ENCODE results near the gene JUND.

JUND gene

DNA sequence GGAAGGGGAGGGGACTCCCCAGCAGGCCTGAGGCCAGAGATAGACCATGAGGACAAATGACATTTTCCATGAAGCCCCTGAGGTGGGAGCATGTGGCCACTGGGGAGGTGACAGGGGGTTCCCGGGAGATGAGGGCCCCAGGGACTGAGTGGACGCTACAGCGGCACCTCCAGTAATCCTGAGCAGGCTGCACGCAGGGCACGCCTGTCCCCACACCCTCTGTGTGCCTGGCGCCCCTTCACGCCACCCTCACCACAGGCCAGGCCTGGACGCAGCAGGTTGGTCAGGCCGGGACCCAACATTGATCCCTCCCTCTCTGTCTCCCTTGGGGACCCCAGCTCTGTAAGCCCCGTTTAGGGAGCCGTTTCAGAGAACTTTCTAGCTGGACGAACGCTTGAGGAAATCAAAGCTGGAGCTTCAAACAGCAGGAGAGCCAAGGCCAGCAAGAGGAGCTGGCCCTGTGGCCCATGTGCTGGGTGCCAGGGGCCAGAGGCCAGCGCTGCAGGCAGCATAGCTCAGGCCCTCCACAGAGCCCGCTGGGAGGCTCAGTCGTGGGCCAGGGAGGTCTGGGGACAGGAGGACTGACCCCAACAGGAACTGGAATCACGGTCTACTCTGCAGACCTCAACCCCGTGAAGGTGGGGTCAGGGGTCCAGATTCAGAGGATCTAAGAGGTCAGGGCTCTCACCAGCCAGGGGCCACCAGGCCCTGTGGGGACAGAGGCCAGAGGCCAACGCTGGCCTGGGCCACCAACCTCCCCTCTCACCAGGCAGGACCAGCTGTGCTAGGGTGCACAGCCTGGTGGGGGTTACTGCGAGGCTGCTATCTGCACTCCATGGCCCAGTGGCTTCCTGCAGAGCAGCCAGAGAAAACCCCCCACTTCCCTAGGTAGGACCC, 26.9 kb upstream of the JUND start:
- no peak for DNase-seq

DNA sequence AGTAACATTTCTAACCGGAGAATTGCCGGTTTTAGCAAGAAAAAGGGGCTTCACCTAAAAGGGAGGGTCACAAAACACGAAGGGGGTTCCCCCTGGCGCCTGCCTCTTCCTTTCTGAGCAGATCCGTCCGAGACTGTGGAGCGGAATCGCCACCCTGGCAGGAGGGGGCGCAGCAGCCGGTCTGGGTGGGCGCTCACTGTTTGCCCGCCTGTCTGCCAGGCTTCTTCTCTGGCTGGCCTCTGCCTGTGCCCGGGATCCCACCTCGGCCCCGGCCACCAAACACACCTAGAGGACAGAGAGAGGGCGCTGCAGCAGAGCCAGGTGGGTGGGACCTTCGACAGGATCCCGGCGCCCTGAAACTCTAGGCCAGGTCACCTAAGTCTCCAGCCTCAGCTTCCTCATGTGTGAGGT, 25.9 kb upstream of the JUND start:
- DNase-seq: no peak

GRCh38 chr19:18306888-18307260, 25.5 kb upstream of the JUND start:
- DNase-seq: no peak

DNA sequence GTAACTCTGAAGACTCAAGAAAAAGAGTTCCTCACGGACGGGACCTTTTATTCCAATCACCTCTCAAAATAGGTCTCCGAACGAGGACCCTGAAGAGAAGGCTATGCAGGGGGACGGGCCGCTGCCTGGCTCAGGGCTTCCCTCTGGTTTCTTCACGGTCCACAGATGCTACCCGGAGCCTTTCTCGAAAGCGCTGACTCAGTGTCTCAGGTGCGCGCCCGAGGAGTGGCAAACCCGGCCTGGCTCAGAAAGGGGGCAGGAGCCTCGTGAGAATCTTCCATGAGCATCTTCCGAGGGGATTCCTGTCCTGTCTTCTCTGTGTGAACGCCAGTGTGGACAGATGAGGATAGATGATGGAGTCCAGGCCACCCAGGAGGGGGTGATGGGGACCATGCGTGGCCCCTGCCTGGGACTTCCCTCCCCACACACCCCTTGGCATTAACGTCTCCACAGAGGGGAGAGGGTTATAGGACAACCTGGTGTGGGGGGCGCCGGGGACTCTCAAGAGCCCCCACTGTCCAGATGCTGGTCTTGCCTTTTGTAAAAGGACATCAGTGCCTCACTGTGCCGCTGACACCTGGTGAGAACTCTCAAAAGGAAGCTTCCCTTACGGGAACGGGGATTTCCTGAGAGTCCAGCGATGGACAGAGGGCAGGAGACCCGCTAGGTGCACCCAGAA, 24.9 kb upstream of the JUND start:
- DNase-seq: peak; percentile 48

DNA sequence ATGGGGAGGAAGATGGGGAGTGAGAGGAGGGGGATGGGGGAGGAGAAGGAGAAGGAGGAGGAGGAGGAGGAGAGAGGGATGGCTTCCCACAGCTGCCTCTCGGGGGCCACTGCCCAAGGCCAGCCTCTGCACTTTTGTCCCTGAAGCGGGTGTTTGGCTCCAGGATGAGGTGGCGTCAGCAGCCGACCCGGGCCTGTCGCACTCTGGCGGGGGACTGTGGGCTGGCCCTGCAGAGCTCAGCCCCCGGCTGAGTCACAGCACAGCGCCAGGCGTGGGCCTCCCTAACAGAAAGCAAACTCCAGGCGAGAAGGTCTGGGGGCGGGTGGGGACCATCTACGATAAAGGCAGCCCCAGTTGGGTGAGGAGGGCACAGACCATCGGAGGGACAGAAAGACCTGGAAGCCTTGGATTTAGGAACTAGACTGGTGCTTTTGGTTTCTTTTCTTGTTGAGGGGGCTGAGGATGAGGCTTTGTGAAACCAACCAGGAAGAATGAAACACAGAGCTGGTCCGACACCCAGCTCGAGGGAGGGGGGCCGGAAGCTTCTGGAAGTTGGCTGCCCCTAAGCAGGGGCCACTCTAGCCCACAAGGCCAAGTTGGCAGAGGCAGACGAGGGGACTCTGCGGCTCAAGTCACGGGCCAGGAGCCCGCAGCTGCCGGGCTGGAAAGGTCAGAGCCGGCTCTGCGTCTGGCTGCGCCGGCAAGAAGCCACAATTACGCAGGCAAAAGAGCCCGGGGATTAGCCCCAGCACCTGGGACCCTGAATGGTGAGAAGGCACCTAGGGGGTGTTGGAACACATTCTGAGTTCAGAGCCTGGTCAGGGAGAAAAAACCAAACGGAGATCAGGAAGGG, 23.3 kb upstream of the JUND start:
- peak; percentile 81 for DNase-seq

- DNase-seq: peak; percentile 50
Observed at GRCh38 chr19:18304208-18304457, 22.7 kb upstream of the JUND start.

DNA sequence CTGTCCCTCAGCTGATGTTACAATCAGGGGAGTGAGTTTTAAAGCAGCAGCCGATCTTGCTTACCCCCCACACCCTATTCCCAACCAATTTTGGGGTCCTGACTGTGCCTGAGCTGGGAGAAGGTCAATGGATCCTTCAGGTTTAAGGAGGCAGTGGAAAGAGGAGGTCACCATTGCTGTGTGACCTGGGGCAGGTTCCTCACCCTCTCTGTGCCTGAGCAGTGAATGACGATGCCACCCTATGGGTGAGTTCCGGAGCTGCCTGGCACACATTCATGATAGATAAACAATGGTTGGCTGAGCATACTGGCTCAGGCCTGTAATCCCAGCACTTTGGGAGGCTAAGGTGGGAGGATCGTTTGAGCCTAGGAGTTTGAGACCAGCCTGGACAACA, 20.3 kb upstream of the JUND start:
- no peak for DNase-seq

DNA sequence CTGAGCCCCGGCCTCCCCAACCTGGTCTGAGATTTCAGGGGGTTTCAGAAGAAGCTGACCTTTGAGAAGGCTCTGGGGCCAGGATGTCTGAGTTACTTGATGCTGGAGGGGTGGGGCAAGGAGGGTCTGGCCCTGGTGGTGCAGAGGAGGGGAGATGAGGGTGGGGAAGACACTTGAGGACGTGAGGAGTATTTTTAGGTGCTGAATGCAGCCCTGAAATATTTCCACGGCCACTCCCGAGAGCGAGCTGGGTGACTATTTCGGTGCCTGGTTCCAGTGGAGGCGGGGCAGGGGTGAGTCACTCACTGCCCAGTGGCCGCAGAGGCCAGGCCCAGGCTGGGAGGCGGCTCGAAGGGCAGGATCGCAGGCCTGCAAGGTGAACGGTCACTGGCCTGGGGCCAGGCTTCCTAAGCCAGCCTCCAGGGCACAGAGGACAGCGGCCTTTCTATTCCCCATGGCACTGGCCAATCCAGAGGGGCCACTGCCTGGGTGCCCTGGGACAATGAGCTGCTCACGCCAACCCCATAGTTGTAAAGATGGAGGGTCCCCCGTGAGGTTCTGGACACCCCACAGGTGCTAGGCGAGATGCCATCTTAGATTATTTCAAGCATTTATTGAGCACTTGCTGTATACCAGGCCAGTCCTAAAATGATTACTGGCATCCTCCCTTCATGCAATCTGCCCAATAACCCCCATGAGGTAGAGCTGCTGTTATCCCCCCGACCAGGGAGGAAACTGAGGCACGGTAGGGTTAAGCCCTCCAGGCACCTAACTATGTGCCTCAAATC, 19.7 kb upstream of the JUND start:
- DNase-seq: no peak

DNA sequence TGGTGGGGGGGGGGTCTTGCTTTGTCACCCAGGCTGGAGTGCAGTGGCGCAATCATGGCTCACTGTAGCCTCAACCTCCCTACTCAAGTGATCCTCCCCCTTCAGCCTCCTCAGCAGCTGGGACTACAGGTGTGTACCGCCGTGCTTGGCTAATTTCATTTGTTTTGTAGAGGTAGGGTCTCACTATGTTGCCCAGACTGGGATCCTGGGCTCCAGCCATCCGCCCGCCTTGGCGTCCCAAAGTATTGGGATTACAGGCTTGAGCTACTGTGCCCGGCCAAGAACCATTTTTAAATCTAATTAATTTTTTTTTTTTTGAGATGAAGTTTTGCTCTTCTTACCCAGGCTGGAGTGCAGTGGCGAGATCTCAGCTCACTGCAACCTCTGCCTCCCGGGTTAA, 18.2 kb upstream of the JUND start:
- DNase-seq: no peak

DNA sequence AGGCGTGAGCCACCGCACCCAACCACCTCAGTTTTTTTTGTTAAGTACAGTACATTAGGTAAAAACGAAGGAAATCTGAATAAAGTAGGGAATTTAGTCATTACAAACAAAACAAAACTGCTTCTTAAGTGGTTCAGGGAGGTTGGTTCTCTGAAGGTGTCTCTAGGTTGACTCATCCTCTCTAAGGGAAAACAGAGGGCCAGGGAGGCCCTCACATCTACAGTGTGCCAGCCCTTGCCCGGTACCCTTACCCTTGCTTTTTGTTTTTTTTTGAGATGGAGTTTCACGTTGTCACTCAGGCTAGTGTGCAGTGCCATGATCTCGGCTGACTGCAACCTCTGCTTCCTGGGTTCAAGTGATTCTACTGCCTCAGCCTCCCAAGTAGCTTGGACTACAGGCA, 17.2 kb upstream of the JUND start:
- DNase-seq: no peak

DNA sequence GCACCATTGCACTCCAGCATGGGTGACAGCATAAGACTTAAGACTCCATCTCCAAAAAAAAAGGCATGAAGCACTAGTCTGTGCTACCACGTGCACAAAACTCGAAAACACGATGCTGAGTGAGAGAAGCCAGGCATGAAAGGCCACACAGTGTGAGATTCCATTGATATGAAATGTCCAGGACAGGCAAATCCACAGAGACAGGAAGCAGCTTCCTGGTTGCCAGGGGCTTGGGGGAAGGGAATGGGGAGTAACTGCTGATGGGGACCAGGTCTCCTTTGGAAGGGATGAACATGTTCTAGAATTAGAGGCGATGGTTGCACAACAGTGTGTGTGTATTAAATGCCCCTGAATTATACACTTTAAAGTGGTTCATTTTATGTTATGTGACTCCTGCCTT, 15.9 kb upstream of the JUND start:
- DNase-seq: no peak

DNA sequence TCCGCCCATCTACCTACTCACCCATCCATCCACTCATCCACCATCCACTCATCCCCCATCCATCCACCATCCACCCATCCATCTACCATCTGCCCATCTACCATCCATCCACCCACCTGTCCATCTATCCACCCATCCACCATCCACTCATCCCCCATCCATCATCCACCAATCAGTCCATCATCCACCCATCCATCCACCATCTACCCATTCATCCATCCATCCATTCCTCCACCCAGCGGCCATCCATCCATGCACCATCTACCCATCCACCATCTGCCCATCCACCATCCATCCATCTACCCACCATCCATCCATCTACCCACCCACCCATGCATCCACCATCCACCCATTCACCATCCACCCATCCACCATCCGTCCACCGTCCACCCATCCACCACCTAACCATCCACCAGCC, 13.6 kb upstream of the JUND start:
- DNase-seq: no peak

GRCh38 chr19:18294467-18294864, 13.0 kb upstream of the JUND start:
- peak; percentile 85 for DNase-seq

- no peak for DNase-seq
Observed at GRCh38 chr19:18293642-18294466, 12.4 kb upstream of the JUND start.

DNA sequence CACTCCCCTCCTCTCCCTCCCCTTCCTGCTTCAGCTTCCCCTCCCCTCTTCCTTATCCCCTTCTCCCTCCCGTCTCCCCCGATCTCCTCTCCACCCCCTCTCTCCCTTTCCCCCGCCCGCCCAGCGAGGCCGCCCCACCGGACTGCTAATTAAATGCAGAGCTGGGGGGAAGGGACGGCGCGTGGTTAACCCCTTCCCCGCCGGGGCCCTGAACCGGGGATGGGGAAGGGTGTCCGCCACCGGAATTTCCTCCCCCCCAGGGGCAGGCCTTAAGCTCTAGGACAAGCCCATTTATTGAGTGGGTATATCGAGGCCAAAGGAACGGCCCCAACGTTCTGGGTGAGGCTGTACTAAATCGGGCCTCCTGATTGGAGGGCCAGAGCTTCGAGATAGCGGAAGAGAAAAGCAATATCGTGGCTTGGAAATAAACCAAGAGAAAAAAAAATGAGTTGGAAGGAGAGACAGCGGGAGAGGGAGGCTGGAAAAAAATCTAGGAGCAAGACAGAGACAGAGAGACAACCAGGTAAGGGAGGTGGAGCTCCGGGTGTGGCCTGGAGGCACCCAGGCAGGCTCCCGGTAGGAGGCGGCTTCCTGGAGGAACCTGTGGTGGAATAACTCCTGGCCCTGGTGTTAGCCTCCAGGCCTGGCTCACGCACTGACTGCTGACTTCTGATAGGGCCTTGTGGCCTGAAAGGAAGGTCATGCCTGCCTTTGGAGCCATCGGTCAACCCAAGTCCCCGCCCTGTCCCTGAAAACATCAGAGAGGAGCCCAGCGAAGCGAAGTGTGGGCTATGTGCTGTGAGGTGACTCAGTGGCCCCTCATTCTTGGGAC, 11.6 kb upstream of the JUND start:
- peak; percentile 46 for DNase-seq

GRCh38 chr19:18292462-18292809, 11.0 kb upstream of the JUND start:
- DNase-seq: no peak

DNA sequence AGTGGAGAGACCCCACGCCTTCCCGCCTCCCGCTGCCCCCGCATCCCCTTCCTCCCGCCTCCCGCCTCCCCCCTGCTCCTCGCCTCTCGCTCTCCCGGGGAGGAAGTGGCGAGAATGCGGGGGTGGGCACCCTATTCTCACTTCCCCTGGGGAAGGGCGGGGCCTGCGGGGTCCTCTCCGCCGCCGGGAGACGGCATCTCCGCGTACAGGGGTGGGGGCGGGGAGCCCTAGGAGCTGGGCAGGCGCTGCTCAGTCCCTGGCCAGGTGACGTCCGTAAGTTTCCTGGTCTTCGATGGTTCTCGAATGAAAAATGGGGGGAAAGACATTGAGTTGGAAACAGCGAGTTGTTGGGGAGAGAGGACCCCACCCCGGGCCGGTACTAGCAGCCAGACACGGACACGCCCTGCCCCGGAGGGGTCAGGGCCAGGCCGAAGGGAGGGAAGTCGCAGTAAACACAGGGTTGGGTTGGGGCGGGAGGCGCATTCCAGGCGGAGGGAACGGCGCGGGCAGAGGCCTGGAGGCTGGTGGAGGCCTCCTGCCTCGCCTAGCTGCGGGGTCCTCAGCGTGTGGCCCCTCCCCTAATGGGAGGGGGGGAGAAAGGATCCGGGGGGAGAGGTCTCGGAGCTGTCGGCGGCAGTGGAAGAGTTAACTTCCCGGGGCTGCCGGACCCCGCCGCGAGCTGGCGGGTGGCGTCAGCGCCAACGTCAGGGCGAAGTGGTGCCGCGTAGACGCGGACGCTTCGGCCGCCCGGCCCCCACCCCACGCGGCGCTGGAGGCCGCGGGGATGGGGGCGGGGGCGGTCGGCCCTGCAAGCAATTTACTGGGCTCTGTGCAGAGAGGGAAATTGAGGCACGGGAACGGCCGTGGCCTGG, 10.4 kb upstream of the JUND start:
- peak; percentile 84 for DNase-seq

DNA sequence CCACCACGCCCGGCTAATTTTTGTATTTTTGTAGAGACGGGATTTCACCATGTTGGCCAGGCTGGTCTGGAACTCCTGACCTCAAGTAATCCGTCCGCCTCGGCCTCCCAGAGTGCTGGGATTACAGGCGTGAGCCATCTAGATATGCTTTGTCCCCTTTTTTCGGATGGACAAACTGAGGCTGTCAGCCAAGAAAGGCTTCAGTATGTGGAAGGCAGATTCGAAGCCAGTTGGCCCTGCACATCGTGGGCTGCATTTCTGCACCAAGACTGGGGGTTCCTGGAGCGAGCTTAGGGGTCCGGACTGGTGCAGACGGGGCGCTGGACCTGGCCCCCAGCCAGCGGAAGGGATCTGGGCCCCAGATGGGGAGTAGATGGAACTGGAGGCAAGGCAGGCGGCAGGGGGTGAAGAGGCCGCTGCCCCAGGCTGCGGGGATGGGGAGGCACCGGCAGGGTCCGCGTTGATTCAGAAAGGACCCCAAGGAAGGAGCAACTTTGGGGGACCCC, 9.7 kb upstream of the JUND start:
- DNase-seq: no peak

GRCh38 chr19:18290302-18291018, 9.0 kb upstream of the JUND start:
- no peak for DNase-seq

All from RPMI8226 (cell line).